Endothelial cell of umbilical vein (primary cell): ENCODE results near the gene FADS2. TPM values are rescaled to one million over a fixed set of nuclear protein-coding genes. Genes with fewer than 3 reads are reported as not detected.

Source experiments
- BruUV-seq: library from RNA; stranded (reverse); fragments of 400-500 nt; replicated peaks from 2 replicates; lab custom pipeline; 2021; lab: Mats Ljungman, UMichigan
- CTCF ChIA-PET: fragments of 300-600, 350-600 bp; sonication (Branson Sonifier 250); formaldehyde crosslinking; loops from one replicate; lab custom pipeline; 2021; ENCODE audit warnings: antibody characterized with exemption, inconsistent platforms; lab: Charles Lee
- POLR2A ChIA-PET: fragments of 300-600, 350-600 bp; sonication (Branson Sonifier 250); formaldehyde crosslinking; loops from one replicate; lab custom pipeline; 2021; ENCODE audit warnings: antibody characterized with exemption, inconsistent platforms; lab: Charles Lee
- DNase-seq: peaks from one replicate; pipeline ENCODE4 v3.0.0-alpha.2; 2011; ENCODE audit warnings: low read depth, low spot score
- FAIRE-seq: peaks from 2 replicates; lab custom pipeline; 2011; peaks lifted over from hg19 to GRCh38; lab: Jason Lieb, UNC
- H2AFZ ChIP-seq: 2 replicates; pipeline ENCODE4 v1.6.0; 2012; ENCODE audit warnings: low read depth, low read length, control low read depth, inconsistent platforms
- H3K27ac ChIP-seq: 2 replicates; pipeline ENCODE4 v1.5.1; 2011; ENCODE audit warnings: low read depth, mild to moderate bottlenecking, control low read depth, low read length, moderate library complexity; ENCODE audit not compliant: insufficient read depth
- H3K27me3 ChIP-seq, 2 experiments: 2 replicates each; pipeline versions ENCODE4 v1.6.0 to v1.6.1; 2011; ENCODE audit warnings: low read length in 2 of 2, mixed read lengths in 1 of 2; ENCODE audit not compliant: control insufficient read depth in 2 of 2, insufficient read depth in 2 of 2
- H3K36me3 ChIP-seq, 2 experiments: 2 replicates in 1 of 2; 3 replicates in 1 of 2; pipeline ENCODE4 v1.5.1; 2011; ENCODE audit warnings: low read length in 2 of 2, mild to moderate bottlenecking in 1 of 2, moderate library complexity in 1 of 2; ENCODE audit not compliant: control insufficient read depth in 2 of 2, insufficient read depth in 2 of 2; ENCODE audit errors: extremely low read depth in 1 of 2
- H3K4me1 ChIP-seq: 3 replicates; pipeline ENCODE4 v1.5.1; 2011; ENCODE audit warnings: mild to moderate bottlenecking, low read length; ENCODE audit not compliant: control insufficient read depth, insufficient read depth; ENCODE audit errors: extremely low read depth
- H3K4me2 ChIP-seq: 2 replicates; pipeline ENCODE4 v1.6.1; 2011; ENCODE audit warnings: low read length, control low read depth, mixed read lengths; ENCODE audit not compliant: insufficient read depth
- H3K4me3 ChIP-seq, 3 experiments: fragments of 200-600 bp in 1 of 3; sonication (generic), shearing (Covaris generic) in 1 of 3; replicated peaks in 1 of 3; 2 replicates each; pipeline ENCODE4 v1.5.1; 2011 to 2016; ENCODE audit warnings: control low read depth in 3 of 3, low read length in 3 of 3, mild to moderate bottlenecking in 2 of 3, inconsistent platforms in 1 of 3, low read depth in 1 of 3, moderate library complexity in 1 of 3; ENCODE audit not compliant: insufficient read depth in 1 of 3
- H3K79me2 ChIP-seq: 2 replicates; pipeline ENCODE4 v1.6.0; 2012; ENCODE audit warnings: low read length, inconsistent platforms; ENCODE audit not compliant: control insufficient read depth, insufficient read depth
- H3K9ac ChIP-seq: replicated peaks from 2 replicates; pipeline ENCODE3; 2011; ENCODE audit warnings: low read length, control low read depth; ENCODE audit not compliant: insufficient read depth; ENCODE audit errors: extremely low read depth
- H3K9me1 ChIP-seq: replicated peaks from 3 replicates; pipeline ENCODE4 v1.6.0; 2011; ENCODE audit warnings: mild to moderate bottlenecking, low read length; ENCODE audit not compliant: control insufficient read depth, insufficient read depth; ENCODE audit errors: extremely low read depth
- H3K9me3 ChIP-seq: replicated peaks from 2 replicates; pipeline ENCODE4 v1.5.1; 2012; ENCODE audit warnings: low read length, inconsistent platforms; ENCODE audit not compliant: control insufficient read depth, insufficient read depth
- H4K20me1 ChIP-seq: replicated peaks from 2 replicates; pipeline ENCODE3; 2011; ENCODE audit warnings: mild to moderate bottlenecking, low read length; ENCODE audit not compliant: control insufficient read depth, insufficient read depth; ENCODE audit errors: extremely low read depth
- CTCF ChIP-seq, 2 donors: IDR thresholded peaks; 1 replicate in 1 of 2; 2 replicates in 1 of 2; pipeline ENCODE4 v1.5.1; 2011; ENCODE audit warnings: low read length in 2 of 2, mild to moderate bottlenecking in 2 of 2, moderate library complexity in 2 of 2, control low read depth in 1 of 2, inconsistent platforms in 1 of 2, low read depth in 1 of 2; ENCODE audit not compliant: insufficient read depth in 1 of 2; ENCODE audit errors: extremely low read depth in 1 of 2
- EZH2 ChIP-seq: IDR thresholded peaks from 2 replicates; pipeline ENCODE4 v1.6.1; 2012; ENCODE audit warnings: borderline replicate concordance, low read depth, mild to moderate bottlenecking, moderate library complexity, low read length, inconsistent platforms; ENCODE audit not compliant: severe bottlenecking
- FOS ChIP-seq: IDR thresholded peaks from 2 replicates; pipeline ENCODE4 v1.6.1; 2011; ENCODE audit warnings: mild to moderate bottlenecking, low read length, moderate library complexity, borderline replicate concordance; ENCODE audit not compliant: insufficient read depth
- GATA2 ChIP-seq: IDR thresholded peaks from 2 replicates; pipeline ENCODE4 v1.7.0; 2011; ENCODE audit warnings: low read depth, mild to moderate bottlenecking, moderate library complexity, mixed read lengths, low read length; ENCODE audit not compliant: insufficient read length, insufficient read depth
- JUN ChIP-seq: IDR thresholded peaks from 2 replicates; pipeline ENCODE4 v1.6.1; 2011; ENCODE audit warnings: borderline replicate concordance, low read depth; ENCODE audit not compliant: insufficient read length, insufficient read depth
- MAX ChIP-seq: IDR thresholded peaks from 2 replicates; pipeline ENCODE4 v1.6.1; 2011; ENCODE audit not compliant: insufficient read depth, insufficient read length
- MYC ChIP-seq: IDR thresholded peaks from one replicate; pipeline ENCODE4 v1.6.1; 2011; ENCODE audit warnings: mild to moderate bottlenecking, low read depth, low read length
- POLR2A ChIP-seq: IDR thresholded peaks from 2 replicates; pipeline ENCODE4 v1.6.1; 2012; ENCODE audit warnings: low read depth, mild to moderate bottlenecking, control low read depth, low read length
- POLR2AphosphoS5 ChIP-seq: IDR thresholded peaks from 2 replicates; pipeline ENCODE4 v1.6.1; 2012; ENCODE audit warnings: low read depth, mild to moderate bottlenecking, control low read depth, low read length, moderate library complexity; ENCODE audit not compliant: insufficient read depth
- dilution Hi-C: fragments of 300-500 bp; cut with MboI; formaldehyde crosslinking; loops from one replicate; pipeline ENCODE4 v1.15.0; 2019; ENCODE audit warnings: low sequenced_read_pairs; ENCODE audit not compliant: extremely low pct_ligation_motif_present
- intact Hi-C: fragments of 100-400 bp; cut with micrococcal nuclease; formaldehyde crosslinking; loops from one replicate; pipeline ENCODE4 v1.10.0; 2022
- polyA plus RNA-seq, 4 experiments: library from polyadenylated mRNA; depleted of rRNA in 3 of 4; stranded (reverse) in 3 of 4; unstranded in 1 of 4; fragments of >200 nt; gene quantifications; 2 replicates each; pipeline versions ENCODE4 v1.2.1 to v1.2.3, GENCODE V29; 2011 to 2012; ENCODE audit warnings: missing spikeins in 1 of 4
- total RNA-seq: library from RNA; stranded (reverse); gene quantifications from 2 replicates; pipeline ENCODE4 v1.2.3, GENCODE V29; 2021

FADS2 gene
- total and polyA plus RNA-seq, 2 donors (not counting 3 experiments of a cell fraction or from before 2014, with no cell fraction given), result 668 to 898 TPM

- H3K9me1 ChIP-seq, result no peaks in the 10 kb centered on the region
- H3K79me2 ChIP-seq, result no peaks in the 10 kb centered on the region
- POLR2A ChIA-PET, result interaction anchor here (0.6 kb wide), 1 partner anchor 35 kb away, joined by 5 read pairs; no protein-coding TSS in a partner anchor
- no peaks in the 10 kb centered on the region for H4K20me1 ChIP-seq
- H3K4me3 ChIP-seq, result no peak overlapping the region
- no peak overlapping the region for H3K4me2 ChIP-seq
- dilution Hi-C loops, result no loop called here
- H3K9ac ChIP-seq, result no peak overlapping the region
- FAIRE-seq (no peak), DNase-seq (no peak)
- CTCF ChIA-PET, result interaction anchor here (4.0 to 6.6 kb wide), 5 partner anchors 30 to 239 kb away, joined by 59 to 127 read pairs (median 100); no protein-coding TSS in a partner anchor
- TF ChIP-seq FOS (no peak), CTCF (IDR thresholded peaks at IDR 0.05; ENCODE audit: extremely low read depth in 1 of 2, insufficient read depth in 1 of 2, low read depth in 1 of 2, low read length in 2 of 2) (no peak), EZH2 (no peak), GATA2 (no peak), JUN (no peak), MAX (no peak), POLR2A (no peak), POLR2AphosphoS5 (no peak), MYC (no peak)
- intact Hi-C loops, result no loop called here
- no TSS peak for BruUV-seq
- H2AFZ ChIP-seq, result no peak overlapping the region
- peaks cover 5% of the 10 kb centered on the region for H3K4me1 ChIP-seq
- peaks cover 5% of the 10 kb centered on the region in 2 experiments for H3K36me3 ChIP-seq
- no peaks in the 10 kb centered on the region for H3K27me3 ChIP-seq
- H3K27ac ChIP-seq, result no peak overlapping the region
- H3K9me3 ChIP-seq, result no peaks in the 10 kb centered on the region
These were observed 41.3 kb downstream of the FADS2 start for GRCh38 chr11:61869429-61869707.
